GM21390 (cell line): Measurements from ENCODE around the gene FAM89A.
"Not testable (repeated sequence)": the region's sequence is repeated elsewhere in the genome, so short reads cannot be mapped to it uniquely, and the experiment has no call there.

Source experiments
- ATAC-seq: cut with Tn5 transposase; IDR thresholded peaks from one replicate; pipeline ENCODE4 v1.9.1; 2021; ENCODE audit not compliant: unreplicated experiment

FAM89A gene

GRCh38 chr1:231007535-231007934 is 32.5 kb downstream of the FAM89A start:
- not testable (repeated sequence) for ATAC-seq

- ATAC-seq, result no peak
Observed at GRCh38 chr1:231001892-231002291, 38.2 kb downstream of the FAM89A start.

GRCh38 chr1:231000639-231001038 is 39.4 kb downstream of the FAM89A start:
- no peak for ATAC-seq

GRCh38 chr1:231000201-231000600 is 39.9 kb downstream of the FAM89A start:
- no peak for ATAC-seq

- no peak for ATAC-seq
Observed at GRCh38 chr1:230994860-230995259, 45.2 kb downstream of the FAM89A start.

GRCh38 chr1:230992100-230992774 is 47.8 kb downstream of the FAM89A start:
- ATAC-seq, result no peak

- ATAC-seq, result no peak
Observed at GRCh38 chr1:230987448-230987847, 52.6 kb downstream of the FAM89A start.

GRCh38 chr1:230986976-230987375 is 53.1 kb downstream of the FAM89A start:
- ATAC-seq, result no peak

GRCh38 chr1:230985711-230986110 is 54.3 kb downstream of the FAM89A start:
- no peak for ATAC-seq

GRCh38 chr1:230984622-230985515 is 55.2 kb downstream of the FAM89A start:
- ATAC-seq, result not testable (repeated sequence)

GRCh38 chr1:230983811-230984210 is 56.2 kb downstream of the FAM89A start:
- no peak for ATAC-seq

- no peak for ATAC-seq
Observed at GRCh38 chr1:230982696-230983095, 57.4 kb downstream of the FAM89A start.

GRCh38 chr1:230979952-230980351 is 60.1 kb downstream of the FAM89A start:
- ATAC-seq, result no peak

GRCh38 chr1:230979389-230979716 is 60.7 kb downstream of the FAM89A start:
- no peak for ATAC-seq

GRCh38 chr1:230978491-230979388 is 61.3 kb downstream of the FAM89A start, which contains the start of the genes ARV1 and TTC13:
Gene ARV1, plus strand, starts transcription at chr1:230979094. Its CDS starts 12 bp downstream, at chr1:230979106.
Gene TTC13, minus strand, starts transcription at chr1:230978861. Its CDS starts 31 bp downstream, at chr1:230978830.
- peak; percentile 89 for ATAC-seq

- ATAC-seq, result peak; percentile 15
Observed at GRCh38 chr1:230977761-230978490, 62.1 kb downstream of the FAM89A start.

- no peak for ATAC-seq
Observed at GRCh38 chr1:230976825-230977747, 63.0 kb downstream of the FAM89A start.

GRCh38 chr1:230976360-230976759 is 63.7 kb downstream of the FAM89A start:
- no peak for ATAC-seq

- ATAC-seq, result no peak
Observed at GRCh38 chr1:230975636-230976035, 64.4 kb downstream of the FAM89A start.
